Adrenal gland (tissue), 12 donors: ENCODE measurements around the gene IL3RA. TPM values are rescaled to one million over a fixed set of nuclear protein-coding genes. Genes with fewer than 3 reads are reported as not detected.
A peak's percentile ranks its signal among the peaks of the same experiment; 100 is the strongest.

Experiments used
- DNase-seq, 7 donors: peaks; one replicate each; pipeline ENCODE4 v3.0.0-alpha.2; 2019 to 2020
- H3K27ac ChIP-seq, 5 donors: fragments of 200-600 bp; sonication (generic) in 4 of 5; 1 replicate in 3 of 5; 2 replicates in 2 of 5; pipeline versions ENCODE4 v1.5.1 to v1.8.0; 2016 to 2020; ENCODE audit warnings: mild to moderate bottlenecking in 1 of 5
- H3K27me3 ChIP-seq: fragments of 200-600 bp; 2 replicates; pipeline ENCODE4 v1.8.0; 2021
- H3K36me3 ChIP-seq, 2 donors: fragments of 200-600 bp; replicated peaks in 1 of 2; 1 replicate in 1 of 2; 2 replicates in 1 of 2; pipeline versions ENCODE4 v1.5.1 to v1.8.0; 2018 to 2022
- H3K4me1 ChIP-seq, 2 donors: fragments of 200-600 bp; replicated peaks in 1 of 2; 1 replicate in 1 of 2; 2 replicates in 1 of 2; pipeline versions ENCODE4 v1.5.1 to v1.8.0; 2018 to 2021
- H3K4me3 ChIP-seq, 4 donors: fragments of 200-600 bp; sonication (generic) in 3 of 4; one replicate each; pipeline ENCODE4 v1.5.1; 2016 to 2018
- H3K9me3 ChIP-seq, 3 donors: fragments of 200-600 bp; sonication (generic) in 1 of 3; replicated peaks in 1 of 3; 1 replicate in 2 of 3; 2 replicates in 1 of 3; pipeline versions ENCODE4 v1.5.1 to v1.8.0; 2016 to 2021
- CTCF ChIP-seq, 6 experiments: fragments of 450-650 bp in 4 of 6; fragments of 200-600 bp in 2 of 6; sonication (generic) in 1 of 6; IDR thresholded peaks; 1 replicate in 5 of 6; 2 replicates in 1 of 6; pipeline versions ENCODE4 v1.5.1 to v1.8.0; 2016 to 2021; ENCODE audit warnings: antibody characterized with exemption in 6 of 6, mild to moderate bottlenecking in 2 of 6, moderate library complexity in 1 of 6
- POLR2A ChIP-seq, 2 donors: fragments of 450-650 bp; IDR thresholded peaks; one replicate each; pipeline ENCODE4 v1.6.1; 2017; ENCODE audit warnings: antibody characterized with exemption in 2 of 2, mild to moderate bottlenecking in 2 of 2, moderate library complexity in 1 of 2
- WGBS, 4 donors: extraction: QIAGEN DNeasy Blood & Tissue Kit in 2 of 4; methylation state at CpG; one replicate each; pipeline versions ENCODE4 v1.1.5 to v1.1.7; 2013 to 2017; 5-methylcytosine and 5-hydroxymethylcytosine counted together
- intact Hi-C, 2 donors: fragments of 100-400 bp; cut with DNase I; formaldehyde crosslinking; loops; one replicate each; pipeline versions ENCODE4 v1.14.1 to v1.15.0; 2022 to 2023
- polyA plus RNA-seq, 3 donors: library from polyadenylated mRNA; stranded (reverse); fragments of 200-250 nt in 2 of 3; fragments of 350-450 nt in 1 of 3; fragmentation: Illumina TruSeq in 1 of 3; extraction: RNeasy Lipid Tissue Mini Kit (QIAGEN cat#74804) in 1 of 3; gene quantifications; one replicate each; pipeline ENCODE4 v1.2.3, GENCODE V29; 2013 to 2014
- total RNA-seq, 9 donors: library from RNA; depleted of rRNA in 4 of 9; stranded (reverse); fragments of >200 nt in 4 of 9; fragments of 120-200 nt in 1 of 9; fragmentation: NEBNext Ultra II Directional in 1 of 9; extraction: Animal tissue kit (Norgen Biotek cat#: 25700) in 1 of 9; gene quantifications; one replicate each; pipeline versions ENCODE4 v1.1.0 to v1.2.4, GENCODE V29; 2013 to 2023
- donor health status: healthy with polysubstance abuse.
- donor health status: Bipolar disorder and iron deficiency.
- donor health status: DM: yes; HTN: yes; CAD: no.
- donor health status: DM: no; HTN: no; CAD: no.
- donor health status: DM: no; HTN: no; CAD: no.
- donor health status: DM: yes; HTN: yes; CAD: no.

Gene IL3RA
- total and polyA plus RNA-seq, 12 donors, result 1.4 to 7.4 (median 3.1) TPM

DNA sequence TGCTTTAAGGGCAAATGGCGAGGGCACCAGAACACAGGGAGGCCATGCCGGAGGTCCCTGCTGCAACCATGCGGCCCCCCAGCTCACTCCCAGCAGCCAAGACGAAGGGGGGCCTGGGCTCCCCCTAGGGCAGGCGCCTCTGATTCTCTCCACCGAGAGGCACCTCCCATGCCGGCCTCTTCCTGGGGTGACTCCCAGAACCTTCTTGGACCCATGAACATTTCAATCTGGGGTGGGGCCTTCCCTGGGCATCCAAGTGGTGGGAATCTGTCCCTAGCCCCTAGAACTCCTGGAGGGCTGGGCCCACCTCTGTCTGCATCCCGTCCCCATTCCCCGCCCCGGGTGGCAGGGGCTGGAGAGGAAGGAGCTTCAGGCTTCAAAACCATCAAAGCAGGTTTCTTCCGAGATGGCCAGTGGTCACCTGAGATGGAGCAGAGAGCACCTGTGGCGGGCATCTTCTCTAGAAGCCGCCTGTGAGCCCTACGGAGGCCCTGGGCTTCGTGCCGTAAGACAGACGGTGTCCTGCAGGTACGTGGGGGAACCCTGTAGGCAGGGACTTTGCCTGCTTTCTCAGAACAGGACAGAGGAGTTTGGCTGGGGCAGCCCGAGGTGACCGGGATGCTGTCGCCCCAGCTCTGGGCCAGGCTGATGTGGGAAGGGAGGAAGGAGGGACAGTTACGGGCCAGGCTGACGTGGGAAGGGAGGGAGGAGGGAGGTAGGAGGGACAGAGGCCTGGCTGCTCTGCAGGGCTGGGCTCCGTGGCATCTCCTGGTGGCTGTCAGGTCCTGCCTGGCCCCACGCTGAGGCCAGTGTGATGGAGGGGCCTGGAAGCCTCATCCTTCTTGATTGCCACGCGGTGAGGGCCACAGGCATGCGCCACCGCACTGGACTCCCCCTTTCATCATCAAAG lies 62.1 kb downstream of the IL3RA start:
- intact Hi-C loops, result loop anchor here (10.0 kb wide), 2 partner anchors 46 to 74 kb away; no protein-coding TSS in a partner anchor
- no peaks in the 10 kb centered on the region for H3K27me3 ChIP-seq
- no peak overlapping the region for H3K4me3 ChIP-seq
- 76 to 94% (median 93%) methylated on average over 24 to 29 of the region's 29 CpGs for WGBS, 4 donors
- H3K4me1 ChIP-seq, result no peaks in the 10 kb centered on the region
- no peaks in the 10 kb centered on the region for H3K9me3 ChIP-seq
- DNase-seq, result peak in 4 of 7 donors; percentile 12 to 81 (median 72)
- TF ChIP-seq CTCF (IDR thresholded peaks at IDR 0.05), result peak in 1 of 6 experiments; percentile 4
- no peak for TF ChIP-seq POLR2A (IDR thresholded peaks at IDR 0.05)
- no peak overlapping the region for H3K27ac ChIP-seq
- peaks cover 0 to 8% of the 10 kb centered on the region in 2 donors for H3K36me3 ChIP-seq

- Histone ChIP-seq H3K9me3 (no peaks in the 10 kb centered on the region), H3K27ac (no peak overlapping the region), H3K27me3 (no peaks in the 10 kb centered on the region), H3K4me1 (no peaks in the 10 kb centered on the region), H3K4me3 (no peak overlapping the region), H3K36me3 (peaks cover 0 to 15% of the 10 kb centered on the region in 2 donors)
- DNase-seq, result peak in 2 of 7 donors; percentile 0 to 11
- 85 to 96% (median 95%) methylated on average over 10 to 12 of the region's 12 CpGs for WGBS, 4 donors
- TF ChIP-seq POLR2A (IDR thresholded peaks at IDR 0.05) (no peak), CTCF (IDR thresholded peaks at IDR 0.05) (no peak)
- intact Hi-C loops, result no loop called here
These were observed 63.5 kb downstream of the IL3RA start for GRCh38 chrX:1400049-1400448.

DNA sequence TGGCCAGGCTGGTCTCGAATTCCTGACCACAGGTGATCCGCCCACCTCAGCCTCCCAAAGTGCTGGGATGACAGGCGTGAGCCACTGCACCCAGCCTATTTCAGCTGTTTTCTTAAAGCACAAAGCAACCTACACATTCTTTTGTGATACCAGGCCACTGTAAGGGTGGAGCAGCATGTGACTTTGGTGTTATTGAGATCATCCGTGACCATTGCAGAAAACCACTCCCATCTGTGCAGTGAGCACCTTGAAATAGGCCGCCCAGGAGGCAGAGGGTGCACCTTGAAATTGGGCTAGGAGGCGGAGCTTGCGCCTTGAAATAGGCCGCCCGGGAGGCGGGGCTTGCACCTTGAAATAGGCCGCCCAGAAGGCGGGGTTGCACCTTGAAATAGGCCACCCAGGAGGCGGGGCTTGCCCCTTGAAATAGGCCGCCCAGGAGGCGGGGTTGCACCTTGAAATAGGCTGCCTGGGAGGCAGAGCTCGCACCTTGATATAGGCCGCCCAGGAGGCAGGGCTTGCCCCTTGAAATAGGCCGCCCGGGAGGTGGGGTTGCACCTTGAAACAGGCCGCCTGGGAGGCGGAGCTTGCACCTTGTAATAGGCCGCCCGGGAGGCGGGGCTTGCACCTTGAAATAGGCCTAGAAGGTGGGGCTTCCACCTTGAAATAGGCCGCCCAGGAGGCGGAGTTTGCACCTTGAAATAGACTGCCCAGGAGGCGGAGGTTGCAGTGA lies 64.3 kb downstream of the IL3RA start:
- no peak overlapping the region for H3K27ac ChIP-seq
- TF ChIP-seq CTCF (IDR thresholded peaks at IDR 0.05), result no peak
- TF ChIP-seq POLR2A (IDR thresholded peaks at IDR 0.05), result no peak
- no peaks in the 10 kb centered on the region for H3K27me3 ChIP-seq
- intact Hi-C loops, result no loop called here
- 72 to 87% (median 84%) methylated on average over 16 to 27 of the region's 27 CpGs for WGBS, 4 donors
- H3K4me3 ChIP-seq, result no peak overlapping the region
- no peaks in the 10 kb centered on the region for H3K9me3 ChIP-seq
- DNase-seq, result peak in 1 of 7 donors; percentile 14
- H3K36me3 ChIP-seq, result peaks cover 0 to 23% of the 10 kb centered on the region in 2 donors
- H3K4me1 ChIP-seq, result no peaks in the 10 kb centered on the region
